HG02852 (cell line): Measurements from ENCODE around the gene GLYR1.
"Not testable (repeated sequence)": the region's sequence is repeated elsewhere in the genome, so short reads cannot be mapped to it uniquely, and the experiment has no call there.

Experiments
- ATAC-seq: cut with Tn5 transposase; IDR thresholded peaks from one replicate; pipeline ENCODE4 v1.9.1; 2021; ENCODE audit warnings: mild to moderate bottlenecking, moderate library complexity; ENCODE audit not compliant: unreplicated experiment

The GLYR1 gene

GRCh38 chr16:4846901-4847773, at the start of gene GLYR1, which contains the start of gene UBN1:
Gene GLYR1, minus strand, starts transcription at chr16:4847288. Its CDS starts 23 bp downstream, at chr16:4847265.
Gene UBN1, plus strand, starts transcription at chr16:4847481. Its CDS starts 5,437 bp downstream, at chr16:4852918.
- ATAC-seq = peak; percentile 87

GRCh38 chr16:4896761-4897160, 49.7 kb upstream of the GLYR1 start:
- not testable (repeated sequence) for ATAC-seq

GRCh38 chr16:4895366-4895765, 48.3 kb upstream of the GLYR1 start:
- ATAC-seq = no peak

GRCh38 chr16:4894276-4895150, 47.4 kb upstream of the GLYR1 start:
- ATAC-seq = no peak

GRCh38 chr16:4893103-4893862, 46.2 kb upstream of the GLYR1 start:
- ATAC-seq = no peak

- no peak for ATAC-seq
These were observed 45.4 kb upstream of the GLYR1 start for GRCh38 chr16:4892361-4893102.

- no peak for ATAC-seq
These were observed 44.8 kb upstream of the GLYR1 start for GRCh38 chr16:4891886-4892216.

- ATAC-seq = no peak
These were observed 44.2 kb upstream of the GLYR1 start for GRCh38 chr16:4891097-4891885.

- no peak for ATAC-seq
These were observed 43.6 kb upstream of the GLYR1 start for GRCh38 chr16:4890686-4891085.

GRCh38 chr16:4890026-4890425, 42.9 kb upstream of the GLYR1 start:
- ATAC-seq = no peak

GRCh38 chr16:4888428-4889135, 41.5 kb upstream of the GLYR1 start:
- no peak for ATAC-seq

GRCh38 chr16:4886151-4886550, 39.1 kb upstream of the GLYR1 start:
- ATAC-seq = no peak

GRCh38 chr16:4884972-4885874, 38.1 kb upstream of the GLYR1 start:
- no peak for ATAC-seq

- no peak for ATAC-seq
These were observed 37.1 kb upstream of the GLYR1 start for GRCh38 chr16:4884209-4884608.

GRCh38 chr16:4883501-4883900, 36.4 kb upstream of the GLYR1 start:
- no peak for ATAC-seq

- ATAC-seq = no peak
These were observed 35.7 kb upstream of the GLYR1 start for GRCh38 chr16:4882633-4883285.

- ATAC-seq = no peak
These were observed 35.0 kb upstream of the GLYR1 start for GRCh38 chr16:4882000-4882632.
